Activated B cell treated with CpG ODN at 0.5 μM for 24 hours (primary cell): ENCODE measurements around the gene OR56A4. TPM values are rescaled to one million over a fixed set of nuclear protein-coding genes. Genes with fewer than 3 reads are reported as not detected.
"Not testable (repeated sequence)": the region's sequence is repeated elsewhere in the genome, so short reads cannot be mapped to it uniquely, and the experiment has no call there.

Experiments
- ATAC-seq: fragments of 200-7000 bp; cut with Tn5 transposase; one replicate; pipeline ENCODE4 v1.10.0; 2021; ENCODE audit warnings: low read depth, mild to moderate bottlenecking, moderate library complexity
- CTCF ChIA-PET: fragments of 350-600 bp; sonication (Branson Sonifier 250); formaldehyde crosslinking; loops from one replicate; lab custom pipeline; 2021; ENCODE audit warnings: antibody characterized with exemption; lab: Charles Lee
- POLR2A ChIA-PET: fragments of 350-600 bp; sonication (Branson Sonifier 250); formaldehyde crosslinking; loops from one replicate; lab custom pipeline; 2021; ENCODE audit warnings: antibody characterized with exemption; lab: Charles Lee
- DNase-seq: peaks from one replicate; pipeline ENCODE4 v3.0.0; 2022
- H3K27ac Mint-ChIP-seq: one replicate; pipeline ENCODE4 v1.8.0; 2020; ENCODE audit warnings: mixed read lengths
- H3K27me3 Mint-ChIP-seq: one replicate; pipeline ENCODE4 v1.8.0; 2021; ENCODE audit warnings: mixed read lengths
- H3K36me3 Mint-ChIP-seq: one replicate; pipeline ENCODE4 v1.8.0; 2021; ENCODE audit warnings: low read depth, mixed read lengths
- H3K4me1 Mint-ChIP-seq: one replicate; pipeline ENCODE4 v1.8.0; 2021; ENCODE audit warnings: mixed read lengths
- H3K4me3 Mint-ChIP-seq: one replicate; pipeline ENCODE4 v1.8.0; 2020; ENCODE audit warnings: mild to moderate bottlenecking, mixed read lengths
- H3K9me3 Mint-ChIP-seq: one replicate; pipeline ENCODE4 v1.8.0; 2020; ENCODE audit warnings: mixed read lengths
- intact Hi-C: fragments of 100-400 bp; cut with micrococcal nuclease; formaldehyde crosslinking; loops from one replicate; pipeline ENCODE4 v1.15.1; 2024
- total RNA-seq: library from RNA; stranded (reverse); gene quantifications from 2 replicates; pipeline ENCODE4 v1.2.3, GENCODE V29; 2022
- TF ChIP-seq, protein P1 (sequence below): fragments of 200-600 bp; IDR thresholded peaks from one replicate; pipeline ENCODE4 v1.8.0; 2022; ENCODE audit warnings: antibody characterized with exemption, mild to moderate bottlenecking

OR56A4 gene
- total RNA-seq, 1 donor from 2014 or later, result not detected

DNA sequence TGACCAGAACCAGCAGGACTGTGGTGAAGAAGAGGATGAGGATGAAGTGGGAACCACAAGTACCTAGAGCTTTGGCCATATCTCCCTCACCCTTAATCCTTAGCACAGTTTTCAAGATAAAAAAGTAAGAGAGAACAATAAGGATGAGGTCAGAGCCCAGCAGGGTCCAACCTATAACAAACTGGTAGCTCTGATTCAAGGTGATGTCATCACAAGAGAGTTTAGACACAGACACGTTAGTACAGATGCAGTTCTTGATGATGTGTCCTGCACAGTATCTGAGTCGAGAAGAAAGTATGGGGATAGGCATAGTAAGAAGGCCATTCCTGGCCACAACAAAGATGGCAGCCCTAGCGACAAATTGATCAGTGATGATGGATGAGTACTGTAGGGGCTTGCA lies 39.0 kb downstream of the OR56A4 start:
- no peak for ATAC-seq

DNA sequence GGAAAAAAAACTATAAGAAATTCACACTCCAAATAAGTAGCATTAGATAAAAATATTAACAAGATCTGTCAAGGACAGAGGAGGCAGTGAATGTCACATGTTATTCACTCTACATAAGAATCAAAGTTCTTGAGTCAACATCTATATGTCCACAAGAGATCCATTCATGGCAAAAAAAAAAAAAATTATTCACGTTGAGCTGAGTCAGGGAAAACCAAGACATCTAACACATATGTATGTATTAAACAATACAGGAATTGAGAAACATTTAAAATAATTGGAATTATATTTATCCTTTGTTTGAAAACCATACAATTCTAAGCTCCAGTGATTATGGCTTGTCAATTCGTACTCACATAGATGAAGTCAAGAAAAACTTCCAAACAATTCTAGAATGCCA lies 39.8 kb downstream of the OR56A4 start:
- Mint-ChIP-seq H3K4me3 (no peak overlapping the region), H3K4me1 (no peaks in the 10 kb centered on the region), H3K9me3 (peaks cover 16% of the 10 kb centered on the region), H3K36me3 (no peaks in the 10 kb centered on the region), H3K27me3 (peaks cover 4% of the 10 kb centered on the region), H3K27ac (no peak overlapping the region)
- ChIA-PET POLR2A (no interaction called here), CTCF (no interaction called here)
- ATAC-seq (no peak), DNase-seq (no peak)
- intact Hi-C loops, result no loop called here
- TF ChIP-seq, protein P1, sequence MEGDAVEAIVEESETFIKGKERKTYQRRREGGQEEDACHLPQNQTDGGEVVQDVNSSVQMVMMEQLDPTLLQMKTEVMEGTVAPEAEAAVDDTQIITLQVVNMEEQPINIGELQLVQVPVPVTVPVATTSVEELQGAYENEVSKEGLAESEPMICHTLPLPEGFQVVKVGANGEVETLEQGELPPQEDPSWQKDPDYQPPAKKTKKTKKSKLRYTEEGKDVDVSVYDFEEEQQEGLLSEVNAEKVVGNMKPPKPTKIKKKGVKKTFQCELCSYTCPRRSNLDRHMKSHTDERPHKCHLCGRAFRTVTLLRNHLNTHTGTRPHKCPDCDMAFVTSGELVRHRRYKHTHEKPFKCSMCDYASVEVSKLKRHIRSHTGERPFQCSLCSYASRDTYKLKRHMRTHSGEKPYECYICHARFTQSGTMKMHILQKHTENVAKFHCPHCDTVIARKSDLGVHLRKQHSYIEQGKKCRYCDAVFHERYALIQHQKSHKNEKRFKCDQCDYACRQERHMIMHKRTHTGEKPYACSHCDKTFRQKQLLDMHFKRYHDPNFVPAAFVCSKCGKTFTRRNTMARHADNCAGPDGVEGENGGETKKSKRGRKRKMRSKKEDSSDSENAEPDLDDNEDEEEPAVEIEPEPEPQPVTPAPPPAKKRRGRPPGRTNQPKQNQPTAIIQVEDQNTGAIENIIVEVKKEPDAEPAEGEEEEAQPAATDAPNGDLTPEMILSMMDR, result no peak

More for the DNA sequence above, 39.0 kb downstream of the OR56A4 start:
- Mint-ChIP-seq H3K36me3 (no peaks in the 10 kb centered on the region), H3K9me3 (peaks cover 12% of the 10 kb centered on the region), H3K4me1 (no peaks in the 10 kb centered on the region), H3K27ac (no peak overlapping the region), H3K27me3 (peaks cover 4% of the 10 kb centered on the region), H3K4me3 (no peak overlapping the region)
- intact Hi-C loops, result no loop called here
- CTCF ChIA-PET, result no interaction called here
- TF ChIP-seq, protein P1, result no peak
- POLR2A ChIA-PET, result no interaction called here
- no peak for DNase-seq

DNA sequence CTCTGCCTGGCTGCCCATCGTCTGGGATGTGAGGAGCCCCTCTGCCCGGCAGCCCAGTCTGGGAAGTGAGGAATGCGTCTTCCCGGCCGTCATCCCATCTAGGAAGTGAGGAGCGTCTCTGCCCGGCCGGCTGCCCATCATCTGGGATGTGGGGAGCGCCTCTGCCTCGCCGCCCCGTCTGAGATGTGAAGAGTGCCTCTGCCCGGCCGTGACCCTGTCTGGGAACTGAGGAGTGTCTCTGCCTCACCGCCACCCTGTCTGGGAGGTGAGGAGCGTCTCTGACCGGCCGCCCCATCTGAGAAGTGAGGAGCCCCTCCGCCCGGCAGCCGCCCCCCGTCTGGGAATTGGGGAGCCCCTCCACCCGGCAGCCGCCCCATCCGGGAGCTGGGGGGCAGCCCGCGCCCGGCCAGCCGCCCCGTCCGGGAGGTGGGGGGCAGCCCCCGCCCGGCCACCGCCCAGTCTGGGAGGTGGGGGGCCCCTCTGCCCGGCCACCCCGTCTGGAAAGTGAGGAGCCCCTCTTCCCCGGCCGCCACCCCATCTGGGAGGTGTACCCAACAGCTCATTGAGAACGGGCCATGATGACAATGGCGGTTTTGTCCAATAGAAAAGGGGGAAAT lies 45.9 kb downstream of the OR56A4 start:
- intact Hi-C loops, H3K27ac Mint-ChIP-seq, H3K36me3 Mint-ChIP-seq, DNase-seq, CTCF ChIA-PET, POLR2A ChIA-PET, H3K4me3 Mint-ChIP-seq, H3K4me1 Mint-ChIP-seq, ATAC-seq, H3K27me3 Mint-ChIP-seq: not testable (repeated sequence)
- peaks cover 24% of the 10 kb centered on the region for H3K9me3 Mint-ChIP-seq

DNA sequence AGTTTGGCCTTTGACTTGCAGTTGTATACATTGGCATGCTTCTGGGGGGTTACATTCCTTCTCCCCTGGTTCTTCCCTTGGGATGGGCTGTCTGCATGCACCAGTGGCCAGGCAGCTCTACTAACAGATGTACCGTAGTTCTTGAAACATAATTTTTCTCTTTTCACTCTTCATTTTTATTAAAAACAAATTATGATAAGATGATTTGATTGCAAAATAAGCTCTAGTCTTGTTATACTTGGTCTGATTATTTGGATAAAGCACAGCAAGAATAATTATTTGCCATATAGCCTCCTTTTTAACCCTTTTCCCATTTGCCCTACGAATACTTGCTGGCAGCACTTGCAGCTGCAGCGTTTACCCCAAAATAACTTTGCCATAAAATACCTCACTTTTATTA lies 51.2 kb downstream of the OR56A4 start:
- POLR2A ChIA-PET, result no interaction called here
- peaks cover 8% of the 10 kb centered on the region for H3K9me3 Mint-ChIP-seq

More for the DNA sequence above, 51.2 kb downstream of the OR56A4 start:
- ATAC-seq, result no peak
- CTCF ChIA-PET, result no interaction called here
- H3K4me1 Mint-ChIP-seq, result no peaks in the 10 kb centered on the region
- no peak overlapping the region for H3K27ac Mint-ChIP-seq
- DNase-seq, result no peak
- H3K36me3 Mint-ChIP-seq, result peaks cover 2% of the 10 kb centered on the region
- H3K27me3 Mint-ChIP-seq, result no peaks in the 10 kb centered on the region
- intact Hi-C loops, result no loop called here
- TF ChIP-seq, protein P1, result no peak
- no peak overlapping the region for H3K4me3 Mint-ChIP-seq

Other genes with a start within 250 kb of the OR56A4 start
- not detected in 2 replicates for gene OR52N5, start 223.6 kb downstream of the OR56A4 start, total RNA-seq
- gene OR52N1, start 215.7 kb downstream of the OR56A4 start, total RNA-seq, result not detected in 2 replicates
- gene OR52N2, start 198.0 kb downstream of the OR56A4 start, total RNA-seq, result not detected in 2 replicates
- not detected in 2 replicates for gene OR52E6, start 165.0 kb downstream of the OR56A4 start, total RNA-seq
- gene OR52E8, start 149.3 kb downstream of the OR56A4 start, total RNA-seq, result not detected in 2 replicates
- gene OR52E4, start 126.3 kb downstream of the OR56A4 start, total RNA-seq, result not detected in 2 replicates
- not detected in 2 replicates for gene OR52E5, start 113.7 kb downstream of the OR56A4 start, total RNA-seq
- gene OR56A3, start 64.7 kb downstream of the OR56A4 start, total RNA-seq, result not detected in 2 replicates
- not detected in 2 replicates for gene OR56A5, start 38.5 kb downstream of the OR56A4 start, total RNA-seq
- gene OR52L1, start 20.0 kb downstream of the OR56A4 start, total RNA-seq, result not detected in 2 replicates
- not detected in 2 replicates for gene OR56A1, start 23.8 kb upstream of the OR56A4 start, total RNA-seq
- not detected in 2 replicates for gene OR56B4, start 100.7 kb upstream of the OR56A4 start, total RNA-seq
- not detected in 2 replicates for gene OR52B2, start 163.4 kb upstream of the OR56A4 start, total RNA-seq
- gene OR52W1, start 192.3 kb upstream of the OR56A4 start, total RNA-seq, result not detected in 2 replicates
- gene C11orf42, start 198.6 kb upstream of the OR56A4 start, total RNA-seq, result not detected in 2 replicates
- gene FHIP1B, start 227.7 kb upstream of the OR56A4 start, total RNA-seq, result 27.7 and 32.8 TPM in 2 replicates
- 0.20 and 0.22 TPM in 2 replicates for gene CNGA4, start 232.1 kb upstream of the OR56A4 start, total RNA-seq